Neutrophil (primary cell): ENCODE data around the gene LRRC43.

Experiments used
- H3K27ac ChIP-seq: fragments of 200-600 bp; sonication (generic); 2 replicates; pipeline ENCODE4 v1.5.1; 2016; ENCODE audit warnings: mild to moderate bottlenecking, moderate library complexity
- H3K27me3 ChIP-seq: fragments of 200-600 bp; sonication (generic); 2 replicates; pipeline ENCODE4 v1.6.0; 2016; ENCODE audit warnings: mild to moderate bottlenecking
- H3K36me3 ChIP-seq: fragments of 200-600 bp; sonication (generic); 2 replicates; pipeline ENCODE4 v1.5.1; 2017
- H3K4me1 ChIP-seq, 2 experiments: fragments of 200-600 bp in 1 of 2; sonication (generic) in 1 of 2; 1 replicate in 1 of 2; 2 replicates in 1 of 2; pipeline versions ENCODE4 v1.5.1 to v1.6.1; 2013 to 2016; ENCODE audit warnings: low read depth in 1 of 2, low read length in 1 of 2, mild to moderate bottlenecking in 1 of 2, moderate library complexity in 1 of 2; ENCODE audit not compliant: control insufficient read depth in 1 of 2, insufficient read depth in 1 of 2
- H3K4me3 ChIP-seq, 2 experiments: fragments of 200-600 bp in 1 of 2; sonication (generic) in 1 of 2; 1 replicate in 1 of 2; 2 replicates in 1 of 2; pipeline ENCODE4 v1.5.1; 2013 to 2016; ENCODE audit warnings: low read depth in 1 of 2, low read length in 1 of 2, mild to moderate bottlenecking in 1 of 2, moderate library complexity in 1 of 2
- H3K9me3 ChIP-seq: fragments of 200-600 bp; sonication (generic); 2 replicates; pipeline ENCODE4 v1.5.1; 2016
- TF ChIP-seq, protein P1 (sequence below): fragments of 200-600 bp; sonication (generic); IDR thresholded peaks from 2 replicates; pipeline ENCODE4 v1.5.1; 2016; ENCODE audit warnings: antibody characterized with exemption

The LRRC43 gene

GRCh38 chr12:122138181-122138580 is 44.7 kb upstream of the LRRC43 start:
- Histone ChIP-seq H3K4me3 (no peak overlapping the region), H3K27ac (no peak overlapping the region), H3K36me3 (peaks cover 91% of the 10 kb centered on the region)

DNA sequence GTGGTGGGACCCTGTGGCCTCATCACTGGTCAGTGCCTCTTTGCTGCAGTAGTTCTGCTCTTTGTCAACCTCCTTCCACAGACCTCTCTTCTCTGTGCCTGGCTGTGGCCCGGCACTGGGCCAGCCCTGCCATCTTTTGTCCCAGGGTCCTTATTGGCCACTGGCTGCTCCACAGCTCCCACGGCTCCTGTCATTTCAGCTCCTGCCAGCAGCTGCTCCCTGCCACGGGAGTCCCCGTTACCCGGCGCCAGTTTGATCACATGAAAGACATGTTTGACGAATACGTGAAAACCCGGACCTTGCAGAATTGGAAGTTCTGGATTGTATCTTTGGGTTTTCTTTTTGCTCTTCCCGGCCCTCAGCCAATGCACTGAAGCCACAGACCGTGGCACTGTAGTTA is 44.3 kb upstream of the LRRC43 start:
- Histone ChIP-seq H3K4me1 (no peaks in the 10 kb centered on the region), H3K9me3 (no peaks in the 10 kb centered on the region), H3K27ac (no peak overlapping the region), H3K27me3 (no peaks in the 10 kb centered on the region), H3K36me3 (peaks cover 91% of the 10 kb centered on the region), H3K4me3 (no peak overlapping the region)
- TF ChIP-seq, protein P1, sequence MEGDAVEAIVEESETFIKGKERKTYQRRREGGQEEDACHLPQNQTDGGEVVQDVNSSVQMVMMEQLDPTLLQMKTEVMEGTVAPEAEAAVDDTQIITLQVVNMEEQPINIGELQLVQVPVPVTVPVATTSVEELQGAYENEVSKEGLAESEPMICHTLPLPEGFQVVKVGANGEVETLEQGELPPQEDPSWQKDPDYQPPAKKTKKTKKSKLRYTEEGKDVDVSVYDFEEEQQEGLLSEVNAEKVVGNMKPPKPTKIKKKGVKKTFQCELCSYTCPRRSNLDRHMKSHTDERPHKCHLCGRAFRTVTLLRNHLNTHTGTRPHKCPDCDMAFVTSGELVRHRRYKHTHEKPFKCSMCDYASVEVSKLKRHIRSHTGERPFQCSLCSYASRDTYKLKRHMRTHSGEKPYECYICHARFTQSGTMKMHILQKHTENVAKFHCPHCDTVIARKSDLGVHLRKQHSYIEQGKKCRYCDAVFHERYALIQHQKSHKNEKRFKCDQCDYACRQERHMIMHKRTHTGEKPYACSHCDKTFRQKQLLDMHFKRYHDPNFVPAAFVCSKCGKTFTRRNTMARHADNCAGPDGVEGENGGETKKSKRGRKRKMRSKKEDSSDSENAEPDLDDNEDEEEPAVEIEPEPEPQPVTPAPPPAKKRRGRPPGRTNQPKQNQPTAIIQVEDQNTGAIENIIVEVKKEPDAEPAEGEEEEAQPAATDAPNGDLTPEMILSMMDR = no peak

More at GRCh38 chr12:122138181-122138580, 44.7 kb upstream of the LRRC43 start:
- Histone ChIP-seq H3K27me3 (no peaks in the 10 kb centered on the region), H3K4me1 (no peaks in the 10 kb centered on the region), H3K9me3 (no peaks in the 10 kb centered on the region)
- TF ChIP-seq, protein P1 = no peak

DNA sequence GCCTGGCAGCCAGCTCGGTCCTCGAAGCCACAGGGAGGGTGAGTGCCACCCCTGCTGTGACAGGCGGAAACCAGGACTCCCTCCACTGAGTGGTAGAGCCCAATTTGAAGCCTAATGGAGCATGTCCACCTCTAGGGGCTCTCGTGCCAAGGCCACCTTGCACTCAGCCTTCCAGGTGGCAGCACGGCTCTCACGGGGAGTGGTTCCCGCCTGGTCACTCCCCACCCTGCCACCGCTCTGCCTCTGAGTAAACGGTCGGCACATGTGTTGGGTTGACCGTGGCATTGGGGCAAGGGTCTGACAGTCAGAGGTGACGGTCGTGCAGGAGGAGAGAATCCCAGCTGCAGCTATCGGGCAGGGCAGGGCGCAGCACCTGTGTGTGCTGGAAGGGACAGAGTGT is 43.7 kb upstream of the LRRC43 start:
- H3K27me3 ChIP-seq = no peaks in the 10 kb centered on the region
- peaks cover 89% of the 10 kb centered on the region for H3K36me3 ChIP-seq
- H3K27ac ChIP-seq = no peak overlapping the region
- no peaks in the 10 kb centered on the region for H3K9me3 ChIP-seq
- no peak overlapping the region for H3K4me3 ChIP-seq
- H3K4me1 ChIP-seq = no peaks in the 10 kb centered on the region
- TF ChIP-seq, protein P1 = no peak

GRCh38 chr12:122139941-122140340 is 43.0 kb upstream of the LRRC43 start:
- Histone ChIP-seq H3K27ac (no peak overlapping the region), H3K27me3 (no peaks in the 10 kb centered on the region), H3K4me3 (no peak overlapping the region), H3K4me1 (no peaks in the 10 kb centered on the region), H3K36me3 (peaks cover 83% of the 10 kb centered on the region), H3K9me3 (no peaks in the 10 kb centered on the region)
- TF ChIP-seq, protein P1 = no peak

- Histone ChIP-seq H3K36me3 (peaks cover 75% of the 10 kb centered on the region), H3K4me3 (no peak overlapping the region), H3K27ac (no peak overlapping the region), H3K9me3 (no peaks in the 10 kb centered on the region), H3K27me3 (no peaks in the 10 kb centered on the region), H3K4me1 (no peaks in the 10 kb centered on the region)
- TF ChIP-seq, protein P1 = no peak
Measured at GRCh38 chr12:122140467-122141257, 42.3 kb upstream of the LRRC43 start.
